Neuronal stem cell (in vitro differentiated cells): ENCODE data around the gene PPM1N.

ENCODE experiments used
- DNase-seq: peaks from one replicate; pipeline ENCODE4 v3.0.0-alpha.2; 2013; ENCODE audit warnings: low spot score
- H2AFZ ChIP-seq: one replicate; pipeline ENCODE4 v1.6.1; 2013; ENCODE audit warnings: mild to moderate bottlenecking, low read length, inconsistent platforms
- H2AK5ac ChIP-seq: 2 replicates; pipeline ENCODE4 v1.6.1; 2013; ENCODE audit warnings: low read depth, mild to moderate bottlenecking, inconsistent platforms, low read length, moderate library complexity, mixed read lengths
- H2BK120ac ChIP-seq: 2 replicates; pipeline ENCODE4 v1.6.1; 2013; ENCODE audit warnings: low read depth, mild to moderate bottlenecking, inconsistent platforms, low read length, moderate library complexity, mixed read lengths
- H2BK12ac ChIP-seq: one replicate; pipeline ENCODE4 v1.6.1; 2013; ENCODE audit warnings: low read length, inconsistent platforms
- H2BK15ac ChIP-seq: 2 replicates; pipeline ENCODE4 v1.6.1; 2013; ENCODE audit warnings: mild to moderate bottlenecking, low read length, inconsistent platforms, mixed read lengths
- H2BK5ac ChIP-seq: one replicate; pipeline ENCODE4 v1.6.1; 2013; ENCODE audit warnings: inconsistent platforms, mild to moderate bottlenecking, low read length, moderate library complexity
- H3K14ac ChIP-seq: one replicate; pipeline ENCODE4 v1.6.1; 2013; ENCODE audit warnings: low read length, inconsistent platforms
- H3K18ac ChIP-seq: 2 replicates; pipeline ENCODE4 v1.6.1; 2013; ENCODE audit warnings: low read length, inconsistent platforms
- H3K23ac ChIP-seq: 2 replicates; pipeline ENCODE4 v1.6.1; 2013; ENCODE audit warnings: low read depth, mild to moderate bottlenecking, mixed read lengths, low read length, inconsistent platforms; ENCODE audit not compliant: poor library complexity
- H3K27ac ChIP-seq: replicated peaks from 3 replicates; pipeline ENCODE4 v1.5.1; 2013; ENCODE audit warnings: low read length, inconsistent platforms
- H3K27me3 ChIP-seq, 3 experiments: 2 replicates each; pipeline ENCODE4 v1.6.1; 2013; ENCODE audit warnings: low read length in 3 of 3, mild to moderate bottlenecking in 2 of 3, inconsistent platforms in 1 of 3, low read depth in 1 of 3, mixed read lengths in 1 of 3, moderate library complexity in 1 of 3; ENCODE audit not compliant: control insufficient read depth in 3 of 3, insufficient read depth in 3 of 3
- H3K36me3 ChIP-seq, 2 donors: replicated peaks in 1 of 2; 2 replicates each; pipeline ENCODE4 v1.6.1; 2013; ENCODE audit warnings: low read length in 2 of 2; ENCODE audit not compliant: control insufficient read depth in 2 of 2, insufficient read depth in 2 of 2
- H3K4ac ChIP-seq: 2 replicates; pipeline ENCODE4 v1.6.1; 2013; ENCODE audit warnings: inconsistent platforms, mild to moderate bottlenecking, low read length, moderate library complexity
- H3K4me1 ChIP-seq, 2 donors: 1 replicate in 1 of 2; 2 replicates in 1 of 2; pipeline ENCODE4 v1.6.1; 2013; ENCODE audit warnings: low read length in 2 of 2, low read depth in 1 of 2; ENCODE audit not compliant: control insufficient read depth in 2 of 2, insufficient read depth in 1 of 2
- H3K4me2 ChIP-seq: one replicate; pipeline ENCODE4 v1.6.1; 2013; ENCODE audit warnings: mild to moderate bottlenecking, low read length, inconsistent platforms; ENCODE audit not compliant: insufficient read depth, poor library complexity, severe bottlenecking
- H3K4me3 ChIP-seq, 2 donors: 2 replicates each; pipeline ENCODE4 v1.5.1; 2013; ENCODE audit warnings: low read length in 2 of 2, mild to moderate bottlenecking in 2 of 2, inconsistent platforms in 1 of 2, moderate library complexity in 1 of 2
- H3K79me1 ChIP-seq: one replicate; pipeline ENCODE4 v1.6.1; 2013; ENCODE audit warnings: low read depth, mild to moderate bottlenecking, inconsistent platforms, low read length, moderate library complexity
- H3K9ac ChIP-seq: one replicate; pipeline ENCODE4 v1.6.1; 2013; ENCODE audit warnings: mild to moderate bottlenecking, low read depth, low read length, inconsistent platforms; ENCODE audit not compliant: poor library complexity
- H3K9me3 ChIP-seq, 2 donors: replicated peaks in 1 of 2; 2 replicates each; pipeline versions ENCODE3 to v1.6.1; 2013; ENCODE audit warnings: low read length in 2 of 2, mild to moderate bottlenecking in 2 of 2, inconsistent platforms in 1 of 2, low read depth in 1 of 2, mixed read lengths in 1 of 2, moderate library complexity in 1 of 2; ENCODE audit not compliant: control insufficient read depth in 2 of 2, insufficient read depth in 1 of 2
- H4K8ac ChIP-seq: one replicate; pipeline ENCODE4 v1.6.1; 2013; ENCODE audit warnings: low read depth, mild to moderate bottlenecking, inconsistent platforms, low read length, moderate library complexity
- H4K91ac ChIP-seq: one replicate; pipeline ENCODE4 v1.6.1; 2013; ENCODE audit warnings: low read length, low read depth, mild to moderate bottlenecking, inconsistent platforms; ENCODE audit not compliant: poor library complexity
- WGBS, 2 donors: extraction: QIAGEN DNeasy Blood & Tissue Kit; methylation state at CpG; one replicate each; pipeline ENCODE4 v1.1.7; 2013; ENCODE audit warnings: missing lambda C conversion rate in 2 of 2, mixed read lengths in 1 of 2; ENCODE audit not compliant: insufficient read length in 2 of 2, insufficient replicate concordance in 1 of 2; ENCODE audit errors: extremely low coverage in 2 of 2; 5-methylcytosine and 5-hydroxymethylcytosine counted together

PPM1N gene

GRCh38 chr19:45489216-45489855, 8.9 kb upstream of the PPM1N start:
- peak overlapping the region; percentile 19 for H3K18ac ChIP-seq

GRCh38 chr19:45492137-45492626, 6.1 kb upstream of the PPM1N start:
- Histone ChIP-seq H2BK12ac (no peak overlapping the region), H3K4me1 (peaks cover 5 to 7% of the 10 kb centered on the region in 2 donors), H3K36me3 (peaks cover 0 to 9% of the 10 kb centered on the region in 2 donors), H4K91ac (no peak overlapping the region), H3K23ac (no peak overlapping the region), H2BK5ac (peak overlapping the region; percentile 39), H3K4ac (no peak overlapping the region), H3K4me3 (no peak overlapping the region), H3K9ac (no peak overlapping the region), H3K4me2 (peak overlapping the region; percentile 77), H3K79me1 (no peaks in the 10 kb centered on the region), H3K27me3 (peaks cover 0 to 9% (median 0%) of the 10 kb centered on the region in 3 experiments), H3K14ac (no peak overlapping the region), H2AFZ (no peak overlapping the region), H3K9me3 (no peaks in the 10 kb centered on the region), H2BK120ac (no peak overlapping the region), H2BK15ac (no peak overlapping the region), H3K27ac (no peak overlapping the region), H2AK5ac (no peak overlapping the region), H4K8ac (no peak overlapping the region), H3K18ac (no peak overlapping the region)
- no CpG with 5 or more reads among the region's 5 CpGs for WGBS, 2 donors
- no peak for DNase-seq

More at GRCh38 chr19:45489216-45489855, 8.9 kb upstream of the PPM1N start:
- Histone ChIP-seq H2AK5ac (peak overlapping the region; percentile 78), H3K4me1 (peaks cover 2 to 4% of the 10 kb centered on the region in 2 donors), H3K4ac (no peak overlapping the region), H3K14ac (no peak overlapping the region), H4K8ac (no peak overlapping the region), H2BK15ac (no peak overlapping the region), H3K9me3 (no peaks in the 10 kb centered on the region), H2BK120ac (no peak overlapping the region), H2BK12ac (no peak overlapping the region), H3K4me2 (no peak overlapping the region), H3K27ac (no peak overlapping the region), H4K91ac (no peak overlapping the region), H3K79me1 (no peaks in the 10 kb centered on the region), H3K36me3 (peaks cover 0 to 6% of the 10 kb centered on the region in 2 donors), H3K27me3 (no peaks in the 10 kb centered on the region), H2AFZ (no peak overlapping the region), H2BK5ac (no peak overlapping the region), H3K23ac (peak overlapping the region; percentile 25), H3K9ac (no peak overlapping the region), H3K4me3 (no peak overlapping the region)
- WGBS, 2 donors = 100% methylated on average over 1 of the region's 20 CpGs; no CpG with 5 or more reads in 1 of the 2 donors
- DNase-seq = no peak

GRCh38 chr19:45492627-45493470, 5.4 kb upstream of the PPM1N start:
- peaks cover 0 to 9% of the 10 kb centered on the region in 2 donors for H3K36me3 ChIP-seq
- peak overlapping the region; percentile 56 for H3K14ac ChIP-seq
- no peak overlapping the region for H3K4ac ChIP-seq
- H2AFZ ChIP-seq = peak overlapping the region; percentile 86
- no CpG with 5 or more reads among the region's 32 CpGs for WGBS, 2 donors
- no peaks in the 10 kb centered on the region for H3K79me1 ChIP-seq
- peak overlapping the region; percentile 46 for H2AK5ac ChIP-seq
- peak overlapping the region; percentile 44 to 78 for H3K4me3 ChIP-seq
- no peaks in the 10 kb centered on the region for H3K9me3 ChIP-seq
- H3K23ac ChIP-seq = peak overlapping the region; percentile 65
- peak overlapping the region; percentile 39 for H2BK5ac ChIP-seq
- peaks cover 7 to 10% of the 10 kb centered on the region in 2 donors for H3K4me1 ChIP-seq
- peak overlapping the region; percentile 75 for H2BK15ac ChIP-seq
- peak overlapping the region; percentile 77 for H3K4me2 ChIP-seq
- H2BK12ac ChIP-seq = peak overlapping the region; percentile 41
- no peak overlapping the region for H4K8ac ChIP-seq
- H3K27ac ChIP-seq = peak overlapping the region; percentile 71
- peak overlapping the region; percentile 89 for H3K18ac ChIP-seq
- no peak overlapping the region for H4K91ac ChIP-seq
- peak overlapping the region; percentile 77 for H3K9ac ChIP-seq
- peaks cover 0 to 14% (median 3%) of the 10 kb centered on the region in 3 experiments for H3K27me3 ChIP-seq
- DNase-seq = no peak
- no peak overlapping the region for H2BK120ac ChIP-seq
